CD4-positive, alpha-beta T cell treated with Interleukin-1 beta for 1 hour (primary cell): ENCODE results near the gene SHTN1.

Source experiments
- DNase-seq, 2 donors: peaks; one replicate each; pipeline ENCODE4 v3.0.0-alpha.2; 2020 to 2022

SHTN1 gene

GRCh38 chr10:117005026-117005526 lies at the start of gene SHTN1:
Gene SHTN1, minus strand, starts transcription at chr10:117005187. Its CDS starts 108 bp downstream, at chr10:117005079.
- DNase-seq, result peak; percentile 4 to 6

- DNase-seq, result no peak
Observed at GRCh38 chr10:117053482-117053881, 48.5 kb upstream of the SHTN1 start.

- DNase-seq, result no peak
Observed at GRCh38 chr10:117047947-117048346, 43.0 kb upstream of the SHTN1 start.

- no peak for DNase-seq
Observed at GRCh38 chr10:117016266-117016665, 11.3 kb upstream of the SHTN1 start.

GRCh38 chr10:117014835-117015234 lies 9.8 kb upstream of the SHTN1 start:
- DNase-seq, result no peak

- DNase-seq, result no peak
Observed at GRCh38 chr10:117007080-117007479, 2.1 kb upstream of the SHTN1 start.

GRCh38 chr10:117005527-117006055 lies 604 bp upstream of the SHTN1 start:
- DNase-seq, result no peak

- peak; percentile 5 to 19 for DNase-seq
Observed at GRCh38 chr10:117004227-117005025, 561 bp downstream of the SHTN1 start.

- no peak for DNase-seq
Observed at GRCh38 chr10:117003336-117003735, 1.7 kb downstream of the SHTN1 start.

GRCh38 chr10:117002206-117002605 lies 2.8 kb downstream of the SHTN1 start:
- no peak for DNase-seq

- DNase-seq, result no peak
Observed at GRCh38 chr10:117001144-117001543, 3.8 kb downstream of the SHTN1 start.

GRCh38 chr10:117000580-117000979 lies 4.4 kb downstream of the SHTN1 start:
- no peak for DNase-seq

GRCh38 chr10:116998172-116998571 lies 6.8 kb downstream of the SHTN1 start:
- DNase-seq, result no peak

GRCh38 chr10:116997015-116997414 lies 8.0 kb downstream of the SHTN1 start:
- no peak for DNase-seq

- DNase-seq, result no peak
Observed at GRCh38 chr10:116995648-116996047, 9.3 kb downstream of the SHTN1 start.

GRCh38 chr10:116994113-116994890 lies 10.7 kb downstream of the SHTN1 start:
- DNase-seq, result no peak

GRCh38 chr10:116993610-116994009 lies 11.4 kb downstream of the SHTN1 start:
- DNase-seq, result no peak

GRCh38 chr10:116992183-116992582 lies 12.8 kb downstream of the SHTN1 start:
- no peak for DNase-seq

GRCh38 chr10:116990276-116990800 lies 14.6 kb downstream of the SHTN1 start:
- DNase-seq, result no peak

- no peak for DNase-seq
Observed at GRCh38 chr10:116989439-116989838, 15.5 kb downstream of the SHTN1 start.

GRCh38 chr10:116988311-116988710 lies 16.7 kb downstream of the SHTN1 start:
- no peak for DNase-seq

GRCh38 chr10:116985611-116986010 lies 19.4 kb downstream of the SHTN1 start:
- DNase-seq, result no peak
